Measurements from ENCODE around the gene C4orf50. TPM values are rescaled to one million over a fixed set of nuclear protein-coding genes. Genes with fewer than 3 reads are reported as not detected.
A peak's percentile ranks its signal among the peaks of the same experiment; 100 is the strongest.

The C4orf50 gene
- total RNA-seq, 1 donor from 2014 or later, result 0.12 TPM

DNA sequence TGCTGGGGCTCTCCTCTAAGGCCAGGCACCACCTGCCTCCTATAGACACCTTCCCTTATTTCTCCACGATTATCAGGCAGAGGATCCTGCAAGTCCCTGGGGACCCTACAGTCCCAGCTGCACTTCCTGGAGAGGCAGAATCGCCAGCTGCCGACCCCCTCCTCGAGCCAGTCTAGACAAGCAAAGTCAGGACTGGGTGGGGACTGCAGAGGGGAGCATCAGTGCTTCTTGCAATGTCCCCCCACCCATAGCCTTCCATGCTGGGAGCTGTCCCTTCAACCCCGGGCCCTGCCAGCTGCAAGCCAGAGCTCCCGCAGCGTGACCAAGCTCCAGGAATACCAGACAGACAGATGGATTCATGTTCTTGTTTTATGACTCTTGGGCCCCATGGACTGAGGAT lies 124.0 kb downstream of the C4orf50 start:
- TF ChIP-seq, protein P1, sequence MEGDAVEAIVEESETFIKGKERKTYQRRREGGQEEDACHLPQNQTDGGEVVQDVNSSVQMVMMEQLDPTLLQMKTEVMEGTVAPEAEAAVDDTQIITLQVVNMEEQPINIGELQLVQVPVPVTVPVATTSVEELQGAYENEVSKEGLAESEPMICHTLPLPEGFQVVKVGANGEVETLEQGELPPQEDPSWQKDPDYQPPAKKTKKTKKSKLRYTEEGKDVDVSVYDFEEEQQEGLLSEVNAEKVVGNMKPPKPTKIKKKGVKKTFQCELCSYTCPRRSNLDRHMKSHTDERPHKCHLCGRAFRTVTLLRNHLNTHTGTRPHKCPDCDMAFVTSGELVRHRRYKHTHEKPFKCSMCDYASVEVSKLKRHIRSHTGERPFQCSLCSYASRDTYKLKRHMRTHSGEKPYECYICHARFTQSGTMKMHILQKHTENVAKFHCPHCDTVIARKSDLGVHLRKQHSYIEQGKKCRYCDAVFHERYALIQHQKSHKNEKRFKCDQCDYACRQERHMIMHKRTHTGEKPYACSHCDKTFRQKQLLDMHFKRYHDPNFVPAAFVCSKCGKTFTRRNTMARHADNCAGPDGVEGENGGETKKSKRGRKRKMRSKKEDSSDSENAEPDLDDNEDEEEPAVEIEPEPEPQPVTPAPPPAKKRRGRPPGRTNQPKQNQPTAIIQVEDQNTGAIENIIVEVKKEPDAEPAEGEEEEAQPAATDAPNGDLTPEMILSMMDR (IDR thresholded peaks at IDR 0.05), result no peak
- H3K27ac ChIP-seq, result no peak overlapping the region
- peaks cover 5% of the 10 kb centered on the region for H3K4me1 ChIP-seq
- H3K36me3 ChIP-seq, result no peaks in the 10 kb centered on the region
- no peak for DNase-seq
- no peaks in the 10 kb centered on the region for H3K9me3 ChIP-seq
- ATAC-seq, result no peak
- H3K4me3 ChIP-seq, result no peak overlapping the region
- H3K27me3 ChIP-seq, result peaks cover 48% of the 10 kb centered on the region
- intact Hi-C loops (cut with DNase I), result no loop called here

DNA sequence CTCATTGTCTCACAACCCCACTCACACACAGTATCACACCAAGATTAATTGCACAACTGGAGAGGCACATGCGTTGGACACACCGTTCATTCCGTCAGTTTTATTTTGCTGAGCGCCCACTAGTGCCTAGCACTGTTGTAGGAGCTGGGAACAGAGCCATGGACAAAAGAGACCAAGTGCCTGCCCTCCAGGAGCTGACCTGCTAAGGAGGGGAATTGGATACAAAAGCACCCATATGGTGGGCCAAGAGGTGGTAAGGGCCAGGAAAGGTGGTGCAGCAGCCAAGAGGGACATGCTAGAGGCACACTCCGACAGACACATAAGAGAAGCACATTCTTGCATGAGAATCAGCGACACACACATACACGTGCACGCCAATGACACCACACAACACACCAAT lies 124.6 kb downstream of the C4orf50 start:
- Histone ChIP-seq H3K4me3 (no peak overlapping the region), H3K27ac (no peak overlapping the region), H3K36me3 (no peaks in the 10 kb centered on the region), H3K4me1 (peaks cover 5% of the 10 kb centered on the region), H3K27me3 (peaks cover 54% of the 10 kb centered on the region), H3K9me3 (no peaks in the 10 kb centered on the region)
- ATAC-seq, result no peak
- no peak for DNase-seq
- intact Hi-C loops (cut with DNase I), result no loop called here
- TF ChIP-seq, protein P1 (IDR thresholded peaks at IDR 0.05), result no peak

DNA sequence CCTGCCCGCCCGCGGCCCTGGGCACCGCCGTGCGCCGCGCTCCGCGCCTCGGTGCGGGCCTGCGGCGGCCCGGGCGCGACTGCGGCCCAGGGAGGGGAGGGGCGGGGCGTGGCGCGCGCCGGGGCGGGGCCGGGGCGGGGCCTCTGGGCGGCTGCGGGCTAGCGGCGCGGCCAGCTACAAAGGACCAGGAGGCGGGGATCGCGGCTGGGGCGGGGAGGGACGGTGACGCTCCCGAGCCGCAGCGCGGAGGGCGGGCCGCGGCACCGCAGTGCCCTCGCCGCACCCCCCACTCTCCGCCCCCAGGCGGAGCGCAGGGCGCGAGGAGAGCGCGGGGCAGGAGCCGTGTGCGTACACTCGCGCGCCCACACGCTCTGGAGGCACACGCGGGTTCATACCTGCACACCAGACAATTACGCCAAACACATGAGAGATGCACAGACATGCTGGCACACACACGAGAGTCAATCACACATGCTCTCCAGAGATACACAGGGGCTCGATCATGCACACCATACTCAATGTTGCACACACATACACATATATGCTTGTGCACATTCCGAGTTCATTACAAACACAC lies 125.1 kb downstream of the C4orf50 start, which contains the start of gene CRMP1:
TSS of gene CRMP1 (minus strand) at position 83 of the 577 bp plus-strand sequence. CDS start 117 bp downstream, outside the sequence.
- Histone ChIP-seq H3K4me3 (no peak within 1 kb of the TSS), H3K27ac (no peak within 1 kb of the TSS), H3K27me3 (peaks cover 59% of the 10 kb centered on the region), H3K36me3 (no peaks in the 10 kb centered on the region), H3K4me1 (peaks cover 5% of the 10 kb centered on the region), H3K9me3 (no peaks in the 10 kb centered on the region)
- intact Hi-C loops (cut with DNase I), result no loop called here
- no peak for DNase-seq
- ATAC-seq, result peak; percentile 59
- TF ChIP-seq, protein P1 (IDR thresholded peaks at IDR 0.05), result no peak

DNA sequence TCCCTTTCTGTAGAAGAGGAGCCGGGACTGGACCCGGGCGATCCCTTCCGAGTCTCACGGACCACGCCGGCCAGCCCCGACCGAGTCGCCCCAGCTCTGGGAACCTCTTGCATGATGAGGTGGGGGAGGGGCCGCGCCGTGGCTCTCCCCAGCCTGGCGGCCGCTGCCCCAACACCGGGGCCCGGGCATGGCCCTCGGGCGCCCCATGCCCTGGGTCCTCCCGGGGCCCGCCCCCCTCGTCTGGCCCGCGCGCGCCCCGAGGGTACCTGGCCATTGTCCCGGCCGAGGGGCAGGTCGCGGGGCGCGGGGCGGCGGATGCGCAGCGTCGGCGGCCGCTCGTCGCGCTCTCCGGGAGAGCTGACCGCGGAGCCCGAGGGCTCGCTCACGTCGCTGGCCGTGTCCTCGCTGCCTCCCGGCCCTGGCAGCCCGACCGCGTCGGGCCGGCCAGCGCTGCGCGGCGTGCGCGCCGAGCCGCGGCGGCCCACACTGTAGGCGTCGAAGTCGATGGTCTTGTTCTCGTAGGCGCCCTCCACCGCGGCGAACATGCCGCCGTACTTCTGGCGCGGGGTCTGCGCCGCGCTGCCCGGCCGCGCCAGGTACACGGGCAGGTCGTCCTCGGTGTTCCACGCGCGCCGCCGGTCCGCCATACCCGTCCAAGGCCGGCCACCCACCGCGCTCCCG lies 125.8 kb downstream of the C4orf50 start:
- DNase-seq (no peak), ATAC-seq (no peak)
- Histone ChIP-seq H3K36me3 (no peaks in the 10 kb centered on the region), H3K9me3 (no peaks in the 10 kb centered on the region), H3K4me1 (peaks cover 10% of the 10 kb centered on the region), H3K4me3 (no peak overlapping the region), H3K27me3 (peaks cover 66% of the 10 kb centered on the region), H3K27ac (no peak overlapping the region)
- TF ChIP-seq, protein P1 (IDR thresholded peaks at IDR 0.05), result no peak
- intact Hi-C loops (cut with DNase I), result no loop called here

DNA sequence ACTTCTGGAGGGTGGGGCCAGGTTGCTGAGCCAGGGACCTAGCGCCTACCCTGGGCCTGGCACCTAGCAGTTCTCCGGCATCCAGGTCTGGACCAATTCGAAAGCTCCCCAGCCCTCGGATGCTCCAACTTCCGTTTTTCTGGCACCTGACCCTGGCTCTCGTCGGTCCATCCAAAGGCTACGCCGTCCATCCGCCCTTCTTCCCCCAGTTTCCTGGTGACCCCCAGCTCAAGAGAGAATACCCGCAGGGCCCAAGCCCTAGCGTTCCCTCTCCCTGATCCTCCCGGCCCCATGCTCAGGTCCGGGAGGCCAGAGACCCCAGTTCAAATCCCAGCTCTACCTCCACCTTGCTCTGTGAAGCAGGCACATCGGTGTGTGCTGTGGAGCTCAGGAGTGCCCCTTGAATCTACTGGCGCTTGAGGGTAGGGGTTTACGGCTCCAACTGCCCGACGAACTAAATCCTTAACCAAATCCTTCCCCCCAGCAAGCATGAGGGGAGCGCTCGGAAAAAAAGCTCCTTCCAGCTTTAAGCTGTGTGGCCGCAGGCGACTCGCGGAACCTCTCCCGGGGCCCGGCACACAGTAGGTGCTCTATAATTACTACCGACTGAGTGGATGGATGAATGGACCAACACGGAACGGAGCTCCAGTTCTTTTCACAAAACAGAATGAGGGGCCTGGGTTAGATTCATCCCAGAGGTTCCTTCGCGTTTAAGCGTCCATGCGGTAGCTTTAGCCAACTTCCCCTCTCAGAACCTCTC lies 126.5 kb downstream of the C4orf50 start:
- TF ChIP-seq, protein P1 (IDR thresholded peaks at IDR 0.05), result no peak
- ATAC-seq, result no peak

More for the DNA sequence above, 126.5 kb downstream of the C4orf50 start:
- H3K4me1 ChIP-seq, result peaks cover 14% of the 10 kb centered on the region
- H3K27ac ChIP-seq, result no peak overlapping the region
- DNase-seq, result no peak
- no peaks in the 10 kb centered on the region for H3K36me3 ChIP-seq
- no peak overlapping the region for H3K4me3 ChIP-seq
- peaks cover 73% of the 10 kb centered on the region for H3K27me3 ChIP-seq
- intact Hi-C loops (cut with DNase I), result no loop called here
- H3K9me3 ChIP-seq, result no peaks in the 10 kb centered on the region

All from upper lobe of right lung (tissue), 1 donor.